ENCODE results near the gene RBM20. TPM values are rescaled to one million over a fixed set of nuclear protein-coding genes. Genes with fewer than 3 reads are reported as not detected.

Gene RBM20
- total and polyA plus RNA-seq, 2 of the 13 experiments (the other 11 are each of a cell fraction or from before 2014, with no cell fraction given), result 0.02 to 0.22 TPM

- ATAC-seq, result peak; percentile 81
- no peaks in the 10 kb centered on the region for H3K9me3 ChIP-seq (ENCODE audit: low read length)
- no peaks in the 10 kb centered on the region for H4K20me1 ChIP-seq (ENCODE audit: insufficient read depth, low read length)
- in situ Hi-C loops (cut with HindIII; ENCODE audit: extremely low pct_ligation_motif_present, low pct_unique_long_range_greater_than_20kb) (loop anchor here (25.0 kb wide), 1 partner anchor 622 kb away; no protein-coding TSS in a partner anchor), intact Hi-C loops (cut with micrococcal nuclease; ENCODE audit: unreplicated experiment) (no loop called here)
- BruUV-seq (replicated peaks), result no TSS peak
- ChIA-PET CTCF (ENCODE audit: low intra/inter-chr PET ratio, low total read pairs) (no interaction called here), POLR2A (interaction anchor here (1.3 kb wide), 1 partner anchor 179 kb away, joined by 6 read pairs; the partner anchor contains the start of genes BBIP1 and SHOC2)
- no peak overlapping the region for H3K4me3 ChIP-seq (replicated peaks in 1 of 3; ENCODE audit: insufficient read depth in 1 of 3, low read depth in 2 of 3, low read length in 3 of 3)
- peaks cover 72% of the 10 kb centered on the region for H3K4me1 ChIP-seq (ENCODE audit: insufficient read depth, low read length)
- peak; percentile 86 for FAIRE-seq
- H3K27ac ChIP-seq (ENCODE audit: extremely low read length, insufficient read depth, low read length), result no peak overlapping the region
- no peaks in the 10 kb centered on the region for H3K79me2 ChIP-seq (ENCODE audit: insufficient read depth, low read length)
- peak overlapping the region; percentile 30; the same call in 1 of the 2 replicates for H3K4me2 ChIP-seq (ENCODE audit: low read depth, low read length)
- WGBS (ENCODE audit: low lambda C conversion rate), result 0% methylated on average over 2 of the region's 7 CpGs
- H3K36me3 ChIP-seq (replicated peaks in 1 of 2; ENCODE audit: control insufficient read depth in 1 of 2, insufficient read depth in 2 of 2, low read length in 2 of 2), result no peaks in the 10 kb centered on the region
- no peak overlapping the region for H2AFZ ChIP-seq (ENCODE audit: low read length)
- DNase-seq (ENCODE audit: low spot score), result peak; percentile 90
- H3K9ac ChIP-seq (ENCODE audit: insufficient read depth, low read depth, low read length), result no peak overlapping the region
- H3K27me3 ChIP-seq (ENCODE audit: control insufficient read depth in 1 of 2, insufficient read depth in 2 of 2, low read length in 2 of 2), result peaks cover 0 to 6% of the 10 kb centered on the region in 2 experiments; a peak in 2 of 5 replicates
- TF ChIP-seq ZNF34 (CRISPR knock-in tag; IDR thresholded peaks at IDR 0.05; ENCODE audit: borderline replicate concordance) (no peak), SAP130 (CRISPR knock-in tag; IDR thresholded peaks at IDR 0.05; ENCODE audit: low read depth) (peak; percentile 57), JUN (CRISPR knock-in tag; IDR thresholded peaks at IDR 0.05) (no peak), ZNF496 (CRISPR knock-in tag; IDR thresholded peaks at IDR 0.05; ENCODE audit: insufficient replicate concordance) (no peak), ZNF224 (CRISPR knock-in tag; IDR thresholded peaks at IDR 0.05) (no peak), PHF20 (CRISPR knock-in tag; IDR thresholded peaks at IDR 0.05) (no peak), ZZZ3 (CRISPR knock-in tag; IDR thresholded peaks at IDR 0.05; ENCODE audit: borderline replicate concordance) (no peak), ZNF230 (CRISPR knock-in tag; IDR thresholded peaks at IDR 0.05) (no peak), TFDP2 (CRISPR knock-in tag; IDR thresholded peaks at IDR 0.05) (no peak), PRDM4 (CRISPR knock-in tag; IDR thresholded peaks at IDR 0.05; ENCODE audit: borderline replicate concordance) (no peak), ZNF292 (CRISPR knock-in tag; IDR thresholded peaks at IDR 0.05; ENCODE audit: borderline replicate concordance, low read depth) (no peak), MAFG (CRISPR knock-in tag; IDR thresholded peaks at IDR 0.05) (no peak), KLF12 (CRISPR knock-in tag; IDR thresholded peaks at IDR 0.05; ENCODE audit: borderline replicate concordance) (no peak), NBN (conservative IDR thresholded peaks at IDR 0.05) (no peak), ZNF468 (CRISPR knock-in tag; IDR thresholded peaks at IDR 0.05) (no peak), ZBTB20 (CRISPR knock-in tag; IDR thresholded peaks at IDR 0.05; ENCODE audit: borderline replicate concordance, low read depth) (no peak), HNF4A (CRISPR knock-in tag; IDR thresholded peaks at IDR 0.05) (peak; percentile 63), STAT6 (CRISPR knock-in tag; IDR thresholded peaks at IDR 0.05; ENCODE audit: borderline replicate concordance) (no peak), NCOA2 (CRISPR knock-in tag; IDR thresholded peaks at IDR 0.05) (peak; percentile 84), FOXP1 (IDR thresholded peaks at IDR 0.05) (no peak), FOXP1 (CRISPR knock-in tag; IDR thresholded peaks at IDR 0.05) (peak; percentile 58; the same call in 1 of the 2 replicates)
These were observed 95.7 kb downstream of the RBM20 start for GRCh38 chr10:110739811-110740271.
